GM12875 (cell line): ENCODE data around the gene FGF19.

Experiments
- H3K4me3 ChIP-seq: one replicate; pipeline ENCODE4 v1.5.1; 2011; ENCODE audit warnings: low read depth, low read length, control low read depth
- TF ChIP-seq, protein P1 (sequence below): IDR thresholded peaks from 2 replicates; pipeline ENCODE4 v1.5.1; 2011; ENCODE audit warnings: low read depth, mild to moderate bottlenecking, control low read depth, inconsistent platforms, low read length, moderate library complexity, borderline replicate concordance; ENCODE audit not compliant: insufficient read depth

FGF19 gene

DNA sequence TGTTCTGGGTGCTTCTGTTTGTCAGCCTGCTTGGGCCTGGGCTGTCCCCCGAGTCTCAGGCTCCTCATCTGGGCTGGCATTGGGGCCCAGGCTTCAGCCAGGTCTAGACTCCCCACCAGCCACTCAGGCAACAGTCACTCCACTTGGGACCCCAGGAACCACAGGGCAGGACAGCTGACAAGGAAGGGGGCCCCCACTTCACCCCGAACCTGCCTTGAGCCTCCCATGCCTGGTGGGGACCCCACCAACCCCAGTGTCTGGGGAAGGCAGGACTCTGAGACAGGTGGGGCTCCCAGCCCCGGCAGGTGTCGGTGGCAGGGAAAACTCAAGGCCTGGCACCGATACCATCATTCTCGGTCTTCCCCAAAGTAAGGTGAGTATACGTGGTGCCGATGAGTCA is 17.0 kb downstream of the FGF19 start:
- TF ChIP-seq, protein P1, sequence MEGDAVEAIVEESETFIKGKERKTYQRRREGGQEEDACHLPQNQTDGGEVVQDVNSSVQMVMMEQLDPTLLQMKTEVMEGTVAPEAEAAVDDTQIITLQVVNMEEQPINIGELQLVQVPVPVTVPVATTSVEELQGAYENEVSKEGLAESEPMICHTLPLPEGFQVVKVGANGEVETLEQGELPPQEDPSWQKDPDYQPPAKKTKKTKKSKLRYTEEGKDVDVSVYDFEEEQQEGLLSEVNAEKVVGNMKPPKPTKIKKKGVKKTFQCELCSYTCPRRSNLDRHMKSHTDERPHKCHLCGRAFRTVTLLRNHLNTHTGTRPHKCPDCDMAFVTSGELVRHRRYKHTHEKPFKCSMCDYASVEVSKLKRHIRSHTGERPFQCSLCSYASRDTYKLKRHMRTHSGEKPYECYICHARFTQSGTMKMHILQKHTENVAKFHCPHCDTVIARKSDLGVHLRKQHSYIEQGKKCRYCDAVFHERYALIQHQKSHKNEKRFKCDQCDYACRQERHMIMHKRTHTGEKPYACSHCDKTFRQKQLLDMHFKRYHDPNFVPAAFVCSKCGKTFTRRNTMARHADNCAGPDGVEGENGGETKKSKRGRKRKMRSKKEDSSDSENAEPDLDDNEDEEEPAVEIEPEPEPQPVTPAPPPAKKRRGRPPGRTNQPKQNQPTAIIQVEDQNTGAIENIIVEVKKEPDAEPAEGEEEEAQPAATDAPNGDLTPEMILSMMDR = no peak

DNA sequence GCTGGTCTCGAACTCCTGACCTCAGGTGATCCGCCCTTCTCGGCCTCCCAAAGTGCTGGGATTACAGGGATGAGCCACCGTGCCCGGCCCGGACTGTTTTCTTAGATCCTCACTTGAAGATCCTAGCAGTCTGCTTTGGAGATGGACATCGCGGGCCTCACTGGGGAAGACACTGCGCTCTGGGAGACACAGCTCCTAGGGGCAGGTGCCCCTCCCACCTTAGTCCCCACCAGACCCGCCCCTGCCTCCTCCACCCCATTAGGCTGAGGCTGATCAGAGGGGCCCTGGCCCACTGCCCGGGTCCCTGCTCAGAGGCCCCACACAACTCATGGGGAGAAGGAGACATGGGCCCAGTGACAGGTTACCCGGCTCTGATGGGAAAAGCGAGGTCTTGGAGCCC is 17.4 kb downstream of the FGF19 start:
- H3K4me3 ChIP-seq = no peak overlapping the region
- TF ChIP-seq, protein P1 = no peak

More for the DNA sequence above, 17.0 kb downstream of the FGF19 start:
- H3K4me3 ChIP-seq = no peak overlapping the region

DNA sequence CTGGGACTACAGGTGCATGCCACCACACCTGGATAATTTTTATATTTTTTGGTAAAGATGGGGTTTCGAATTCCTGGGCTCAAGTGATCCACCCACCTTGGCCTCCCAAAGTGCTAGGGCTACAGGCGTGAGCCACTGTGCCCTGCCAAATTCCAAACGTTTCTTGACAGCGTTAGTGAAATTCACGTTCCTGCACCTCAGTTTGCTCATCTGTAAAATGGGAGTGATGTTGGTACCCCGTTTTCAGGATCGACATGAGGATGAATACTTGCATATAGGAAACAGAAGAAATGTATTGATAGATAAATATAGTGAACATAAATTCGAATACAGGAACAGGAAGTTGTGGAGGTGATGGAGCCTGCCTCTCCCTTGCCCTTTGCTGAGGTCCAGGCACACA is 18.5 kb downstream of the FGF19 start:
- TF ChIP-seq, protein P1 = no peak
- H3K4me3 ChIP-seq = no peak overlapping the region

DNA sequence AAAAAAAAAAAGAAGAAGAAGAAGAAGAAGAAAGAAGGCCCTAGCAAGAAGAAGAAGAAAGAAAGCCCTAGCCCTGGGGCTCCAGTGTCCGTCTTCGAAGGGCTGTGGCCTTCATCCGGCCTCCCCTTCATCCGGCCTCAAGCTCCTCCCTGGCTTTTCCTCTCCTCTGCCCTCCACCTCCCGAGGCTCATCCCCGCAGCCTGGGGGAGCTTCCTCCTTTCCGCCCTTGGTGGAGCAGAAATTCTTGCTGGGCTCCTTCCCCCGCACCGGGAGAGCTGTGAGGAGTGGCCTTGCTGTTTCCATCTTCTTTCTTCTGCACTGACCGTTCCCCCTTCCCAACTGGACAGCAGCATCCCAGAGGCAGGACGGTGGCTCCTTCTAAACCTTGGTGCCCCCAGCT is 19.2 kb downstream of the FGF19 start:
- TF ChIP-seq, protein P1 = no peak
- no peak overlapping the region for H3K4me3 ChIP-seq

DNA sequence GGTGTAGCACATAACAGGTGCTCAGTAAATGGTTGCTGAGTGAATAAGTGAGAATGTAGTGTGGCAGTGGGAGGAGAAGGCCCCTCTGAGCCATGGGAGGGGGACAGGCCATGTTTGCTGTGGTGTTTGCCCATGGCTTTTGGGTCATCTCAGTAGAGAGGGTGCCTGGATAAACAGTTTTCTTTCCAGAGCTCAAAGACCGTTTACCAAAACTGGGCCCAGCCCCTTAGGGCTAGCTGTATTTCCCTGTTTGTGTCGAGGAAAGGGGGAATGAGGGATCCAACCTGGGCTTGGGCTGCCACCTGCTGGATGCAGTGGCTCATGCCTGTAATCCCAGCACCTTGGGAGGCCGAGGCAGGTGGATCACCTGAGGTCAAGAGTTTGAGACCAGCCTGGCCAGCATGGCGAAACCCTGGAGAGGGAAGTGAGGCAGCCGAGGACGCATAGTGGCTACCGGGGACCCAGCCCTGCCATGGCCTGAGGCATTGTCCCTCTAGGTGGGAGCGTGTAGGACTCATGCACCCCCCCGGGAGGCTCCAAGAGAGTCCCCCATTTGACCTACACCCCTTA is 20.0 kb downstream of the FGF19 start:
- H3K4me3 ChIP-seq = no peak overlapping the region
- TF ChIP-seq, protein P1 = peak; percentile 47; the same call in 1 of the 2 replicates

DNA sequence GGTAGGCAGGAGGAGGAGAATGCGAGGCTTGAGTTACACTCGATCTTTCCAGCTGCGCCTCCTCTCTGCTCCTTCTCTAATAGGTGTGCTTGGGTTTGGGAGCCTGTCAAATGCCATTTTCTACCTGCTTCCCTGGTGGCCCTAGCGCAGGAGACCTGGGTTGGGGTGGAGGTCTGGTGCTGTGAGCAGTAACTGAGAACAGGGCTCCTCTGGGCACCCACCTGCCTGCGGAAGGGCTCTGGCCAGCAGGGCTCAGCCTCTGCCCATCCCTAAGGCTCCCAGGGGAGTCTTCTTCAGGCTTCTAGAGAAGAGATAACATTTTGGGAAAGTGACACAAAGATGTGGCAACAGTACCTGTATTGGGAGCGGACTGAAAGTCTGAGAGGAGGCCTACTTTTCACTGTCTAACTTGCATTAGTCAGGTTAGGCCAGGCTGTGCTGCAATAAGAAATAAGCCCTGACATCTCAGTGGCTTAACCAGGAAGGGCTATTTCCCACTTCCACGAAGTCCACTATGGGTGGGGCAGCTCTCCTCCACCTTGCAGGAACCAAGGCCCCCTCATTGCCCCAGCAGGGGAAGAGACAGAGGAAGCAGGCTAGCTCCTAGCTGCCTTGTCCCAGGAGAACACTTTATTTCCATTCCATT is 21.0 kb downstream of the FGF19 start:
- TF ChIP-seq, protein P1 = no peak
- no peak overlapping the region for H3K4me3 ChIP-seq

GRCh38 chr11:69682221-69682620 is 21.6 kb downstream of the FGF19 start:
- H3K4me3 ChIP-seq = no peak overlapping the region
- TF ChIP-seq, protein P1 = no peak
